ENCODE data around the gene MARCHF4.

Gene MARCHF4

GRCh38 chr2:216379977-216380376 lies 7.7 kb upstream of the MARCHF4 start:
- no peak for DNase-seq (ENCODE audit: low read depth)
- TF ChIP-seq, protein P1, sequence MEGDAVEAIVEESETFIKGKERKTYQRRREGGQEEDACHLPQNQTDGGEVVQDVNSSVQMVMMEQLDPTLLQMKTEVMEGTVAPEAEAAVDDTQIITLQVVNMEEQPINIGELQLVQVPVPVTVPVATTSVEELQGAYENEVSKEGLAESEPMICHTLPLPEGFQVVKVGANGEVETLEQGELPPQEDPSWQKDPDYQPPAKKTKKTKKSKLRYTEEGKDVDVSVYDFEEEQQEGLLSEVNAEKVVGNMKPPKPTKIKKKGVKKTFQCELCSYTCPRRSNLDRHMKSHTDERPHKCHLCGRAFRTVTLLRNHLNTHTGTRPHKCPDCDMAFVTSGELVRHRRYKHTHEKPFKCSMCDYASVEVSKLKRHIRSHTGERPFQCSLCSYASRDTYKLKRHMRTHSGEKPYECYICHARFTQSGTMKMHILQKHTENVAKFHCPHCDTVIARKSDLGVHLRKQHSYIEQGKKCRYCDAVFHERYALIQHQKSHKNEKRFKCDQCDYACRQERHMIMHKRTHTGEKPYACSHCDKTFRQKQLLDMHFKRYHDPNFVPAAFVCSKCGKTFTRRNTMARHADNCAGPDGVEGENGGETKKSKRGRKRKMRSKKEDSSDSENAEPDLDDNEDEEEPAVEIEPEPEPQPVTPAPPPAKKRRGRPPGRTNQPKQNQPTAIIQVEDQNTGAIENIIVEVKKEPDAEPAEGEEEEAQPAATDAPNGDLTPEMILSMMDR (conservative IDR thresholded peaks at IDR 0.05; ENCODE audit: control insufficient read depth, insufficient read depth, low read depth, low read length) = no peak
- no peak overlapping the region for H3K4me3 ChIP-seq (ENCODE audit: control insufficient read depth, low read depth, low read length)

DNA sequence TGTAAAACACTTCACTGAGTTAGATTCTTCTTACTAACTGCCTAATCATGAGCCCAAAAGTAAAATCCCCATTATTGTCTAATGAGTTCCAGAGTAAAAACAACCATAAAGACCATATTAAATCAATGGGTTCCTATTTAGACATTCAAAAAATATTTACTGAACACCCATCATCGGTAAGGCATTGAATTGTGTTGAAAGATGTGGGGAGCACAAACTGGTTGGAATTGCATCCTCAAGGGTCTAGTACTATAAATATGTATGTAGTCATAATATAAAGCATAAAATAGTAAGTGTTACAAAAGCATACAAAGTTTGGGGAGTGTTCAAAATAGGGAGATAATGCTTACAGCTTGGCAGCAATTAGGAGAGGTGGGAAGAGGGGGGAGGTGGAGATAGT lies 3.0 kb upstream of the MARCHF4 start:
- no peak for DNase-seq (ENCODE audit: low read depth)
- TF ChIP-seq, protein P1 (conservative IDR thresholded peaks at IDR 0.05; ENCODE audit: control insufficient read depth, insufficient read depth, low read depth, low read length) = no peak
- H3K4me3 ChIP-seq (ENCODE audit: control insufficient read depth, low read depth, low read length) = no peak overlapping the region

GRCh38 chr2:216373896-216374295 lies 1.6 kb upstream of the MARCHF4 start:
- TF ChIP-seq, protein P1 (conservative IDR thresholded peaks at IDR 0.05; ENCODE audit: control insufficient read depth, insufficient read depth, low read depth, low read length) = no peak
- DNase-seq (ENCODE audit: low read depth) = no peak
- no peak overlapping the region for H3K4me3 ChIP-seq (ENCODE audit: control insufficient read depth, low read depth, low read length)

DNA sequence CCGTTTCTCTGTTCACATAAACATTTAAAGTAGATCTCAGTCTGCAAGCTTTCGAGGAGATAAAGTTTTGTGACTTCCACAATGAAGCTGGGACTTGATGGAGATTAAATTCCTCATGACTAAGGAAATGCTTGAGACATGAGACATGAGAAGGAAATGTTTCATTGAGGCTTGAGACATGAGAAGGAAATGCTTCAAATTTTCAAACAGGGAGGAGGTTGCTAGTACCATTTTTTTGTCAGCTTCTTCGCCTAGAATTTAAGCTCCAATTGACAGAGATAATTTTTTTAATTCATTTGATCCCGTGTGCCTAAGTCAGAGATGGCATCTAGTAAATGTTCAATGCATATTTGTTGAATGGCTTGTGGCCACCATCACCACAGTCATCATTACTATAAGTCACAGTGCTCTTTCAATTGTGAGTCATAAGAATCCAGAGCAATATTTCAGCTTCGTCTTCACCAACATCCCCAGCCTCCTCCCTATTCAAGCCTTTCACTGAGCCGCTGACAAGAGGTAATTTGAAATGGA lies 543 bp upstream of the MARCHF4 start:
- peak overlapping the region; percentile 59 for H3K4me3 ChIP-seq (ENCODE audit: control insufficient read depth, low read depth, low read length)
- peak; percentile 80 for DNase-seq (ENCODE audit: low read depth)
- TF ChIP-seq, protein P1 (conservative IDR thresholded peaks at IDR 0.05; ENCODE audit: control insufficient read depth, insufficient read depth, low read depth, low read length) = no peak

GRCh38 chr2:216370961-216371712 lies 1.1 kb downstream of the MARCHF4 start:
- no peak for DNase-seq (ENCODE audit: low read depth)
- TF ChIP-seq, protein P1 (conservative IDR thresholded peaks at IDR 0.05; ENCODE audit: control insufficient read depth, insufficient read depth, low read depth, low read length) = no peak
- peak overlapping the region; percentile 59 for H3K4me3 ChIP-seq (ENCODE audit: control insufficient read depth, low read depth, low read length)

GRCh38 chr2:216369821-216370220 lies 2.5 kb downstream of the MARCHF4 start:
- TF ChIP-seq, protein P1 (conservative IDR thresholded peaks at IDR 0.05; ENCODE audit: control insufficient read depth, insufficient read depth, low read depth, low read length) = no peak

More at GRCh38 chr2:216369821-216370220, 2.5 kb downstream of the MARCHF4 start:
- DNase-seq (ENCODE audit: low read depth) = no peak
- no peak overlapping the region for H3K4me3 ChIP-seq (ENCODE audit: control insufficient read depth, low read depth, low read length)

Data from fibroblast of mammary gland (primary cell).